A549 (cell line): ENCODE results near the gene HUNK.

ENCODE experiments used
- CEBPB ChIP-seq, 2 experiments: fragments of >200 bp in 1 of 2; sonication (Bioruptor Twin) in 1 of 2; formaldehyde crosslinking in 1 of 2; IDR thresholded peaks; 2 replicates each; pipeline ENCODE4 v1.6.1; 2012 to 2016
- CHD2 ChIP-seq: fragments of 150-350 bp; IDR thresholded peaks from 2 replicates; pipeline ENCODE4 v1.6.1; 2014; ENCODE audit warnings: low read length; ENCODE audit not compliant: partially characterized antibody
- CTCF ChIP-seq: fragments of >200 bp; sonication (Bioruptor Twin); formaldehyde crosslinking; IDR thresholded peaks from 3 replicates; pipeline ENCODE4 v1.5.1; 2016
- ELK1 ChIP-seq: fragments of 150-350 bp; IDR thresholded peaks from 2 replicates; pipeline ENCODE4 v1.6.1; 2014; ENCODE audit warnings: low read depth, mild to moderate bottlenecking, low read length
- EP300 ChIP-seq, 2 experiments: fragments of >200 bp; sonication (Bioruptor Twin); formaldehyde crosslinking; IDR thresholded peaks; 2 replicates in 1 of 2; 3 replicates in 1 of 2; pipeline ENCODE4 v1.6.1; 2016 to 2017
- HMGXB4 ChIP-seq: fragments of 250-450 bp; sonication (Bioruptor Pico); IDR thresholded peaks from 2 replicates; pipeline ENCODE4 v1.5.0; 2021; ENCODE audit warnings: mild to moderate bottlenecking, moderate library complexity, borderline replicate concordance
- HOXA7 ChIP-seq: fragments of 250-450 bp; sonication (Bioruptor Pico); IDR thresholded peaks from 2 replicates; pipeline ENCODE4 v1.5.0; 2020; ENCODE audit warnings: mild to moderate bottlenecking, moderate library complexity
- JUN ChIP-seq, 2 experiments: fragments of >200 bp; sonication (Bioruptor Twin); formaldehyde crosslinking; IDR thresholded peaks; 2 replicates in 1 of 2; 3 replicates in 1 of 2; pipeline ENCODE4 v1.6.1; 2016 to 2017
- JUNB ChIP-seq: fragments of >200 bp; sonication (Bioruptor Twin); formaldehyde crosslinking; IDR thresholded peaks from 2 replicates; pipeline ENCODE4 v1.6.1; 2016
- PHF8 ChIP-seq: fragments of 200-600 bp; sonication (generic); IDR thresholded peaks from 2 replicates; pipeline ENCODE4 v1.6.1; 2016; ENCODE audit warnings: low read depth, mild to moderate bottlenecking, antibody characterized with exemption, moderate library complexity, borderline replicate concordance
- POLR2A ChIP-seq: IDR thresholded peaks from 2 replicates; pipeline ENCODE4 v1.6.1; 2012; ENCODE audit warnings: mild to moderate bottlenecking, low read length
- TF ChIP-seq, protein P1 (sequence below): fragments of 450-650 bp; IDR thresholded peaks from 2 replicates; pipeline ENCODE4 v1.6.1; 2014; ENCODE audit warnings: antibody characterized with exemption
- TF ChIP-seq, protein P2 (sequence below): fragments of 200-600 bp; sonication (generic); IDR thresholded peaks from 2 replicates; pipeline ENCODE4 v1.6.1; 2016; ENCODE audit warnings: antibody characterized with exemption, mild to moderate bottlenecking, moderate library complexity
- TF ChIP-seq, protein P3 (sequence below): IDR thresholded peaks from 2 replicates; pipeline ENCODE4 v1.6.1; 2012

DNA sequence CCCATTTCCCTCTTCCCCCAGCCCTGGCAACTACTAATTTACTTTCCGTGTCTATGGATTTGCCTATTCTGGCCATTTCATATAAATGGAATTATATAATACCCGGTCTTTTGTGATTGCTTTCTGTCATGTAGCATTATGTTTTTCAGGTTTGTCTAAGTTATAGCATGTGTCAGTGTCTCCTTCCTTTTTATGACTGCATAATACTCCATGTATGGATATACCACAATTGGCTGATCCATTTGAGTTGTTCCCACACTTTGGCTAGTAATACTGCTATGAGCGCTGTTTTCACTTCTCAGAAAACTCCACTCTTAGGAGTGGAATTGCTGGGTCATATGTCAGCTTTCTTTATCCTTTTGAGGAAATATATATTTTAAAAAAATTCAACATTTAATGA is 53.7 kb downstream of the HUNK start:
- no peak for TF ChIP-seq CTCF
- no peak for TF ChIP-seq POLR2A
- TF ChIP-seq, protein P1, sequence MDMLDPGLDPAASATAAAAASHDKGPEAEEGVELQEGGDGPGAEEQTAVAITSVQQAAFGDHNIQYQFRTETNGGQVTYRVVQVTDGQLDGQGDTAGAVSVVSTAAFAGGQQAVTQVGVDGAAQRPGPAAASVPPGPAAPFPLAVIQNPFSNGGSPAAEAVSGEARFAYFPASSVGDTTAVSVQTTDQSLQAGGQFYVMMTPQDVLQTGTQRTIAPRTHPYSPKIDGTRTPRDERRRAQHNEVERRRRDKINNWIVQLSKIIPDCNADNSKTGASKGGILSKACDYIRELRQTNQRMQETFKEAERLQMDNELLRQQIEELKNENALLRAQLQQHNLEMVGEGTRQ, result no peak
- TF ChIP-seq HMGXB4 (CRISPR knock-in tag), result no peak
- TF ChIP-seq PHF8, result no peak
- no peak for TF ChIP-seq EP300 (IDR thresholded peaks at IDR 0.05)
- TF ChIP-seq, protein P2, sequence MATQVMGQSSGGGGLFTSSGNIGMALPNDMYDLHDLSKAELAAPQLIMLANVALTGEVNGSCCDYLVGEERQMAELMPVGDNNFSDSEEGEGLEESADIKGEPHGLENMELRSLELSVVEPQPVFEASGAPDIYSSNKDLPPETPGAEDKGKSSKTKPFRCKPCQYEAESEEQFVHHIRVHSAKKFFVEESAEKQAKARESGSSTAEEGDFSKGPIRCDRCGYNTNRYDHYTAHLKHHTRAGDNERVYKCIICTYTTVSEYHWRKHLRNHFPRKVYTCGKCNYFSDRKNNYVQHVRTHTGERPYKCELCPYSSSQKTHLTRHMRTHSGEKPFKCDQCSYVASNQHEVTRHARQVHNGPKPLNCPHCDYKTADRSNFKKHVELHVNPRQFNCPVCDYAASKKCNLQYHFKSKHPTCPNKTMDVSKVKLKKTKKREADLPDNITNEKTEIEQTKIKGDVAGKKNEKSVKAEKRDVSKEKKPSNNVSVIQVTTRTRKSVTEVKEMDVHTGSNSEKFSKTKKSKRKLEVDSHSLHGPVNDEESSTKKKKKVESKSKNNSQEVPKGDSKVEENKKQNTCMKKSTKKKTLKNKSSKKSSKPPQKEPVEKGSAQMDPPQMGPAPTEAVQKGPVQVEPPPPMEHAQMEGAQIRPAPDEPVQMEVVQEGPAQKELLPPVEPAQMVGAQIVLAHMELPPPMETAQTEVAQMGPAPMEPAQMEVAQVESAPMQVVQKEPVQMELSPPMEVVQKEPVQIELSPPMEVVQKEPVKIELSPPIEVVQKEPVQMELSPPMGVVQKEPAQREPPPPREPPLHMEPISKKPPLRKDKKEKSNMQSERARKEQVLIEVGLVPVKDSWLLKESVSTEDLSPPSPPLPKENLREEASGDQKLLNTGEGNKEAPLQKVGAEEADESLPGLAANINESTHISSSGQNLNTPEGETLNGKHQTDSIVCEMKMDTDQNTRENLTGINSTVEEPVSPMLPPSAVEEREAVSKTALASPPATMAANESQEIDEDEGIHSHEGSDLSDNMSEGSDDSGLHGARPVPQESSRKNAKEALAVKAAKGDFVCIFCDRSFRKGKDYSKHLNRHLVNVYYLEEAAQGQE, result no peak
- no peak for TF ChIP-seq ELK1
- TF ChIP-seq HOXA7, result no peak
- TF ChIP-seq, protein P3, sequence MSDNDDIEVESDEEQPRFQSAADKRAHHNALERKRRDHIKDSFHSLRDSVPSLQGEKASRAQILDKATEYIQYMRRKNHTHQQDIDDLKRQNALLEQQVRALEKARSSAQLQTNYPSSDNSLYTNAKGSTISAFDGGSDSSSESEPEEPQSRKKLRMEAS, result no peak
- no peak for TF ChIP-seq JUN (IDR thresholded peaks at IDR 0.05)
- no peak for TF ChIP-seq CEBPB (IDR thresholded peaks at IDR 0.05)
- no peak for TF ChIP-seq JUNB
- TF ChIP-seq CHD2, result no peak
